HCT116 (cell line): ENCODE data around the gene YBX1. TPM values are rescaled to one million over a fixed set of nuclear protein-coding genes. Genes with fewer than 3 reads are reported as not detected.

ENCODE experiments used
- ATAC-seq: fragments of 200-7000 bp; cut with Tn5 transposase; 2 replicates; pipeline ENCODE4 v1.9.1; 2020; ENCODE audit warnings: mild to moderate bottlenecking, moderate library complexity
- BruUV-seq: library from RNA; stranded (reverse); fragments of 400-500 nt; replicated peaks from 2 replicates; lab custom pipeline; 2021; lab: Mats Ljungman, UMichigan
- CTCF ChIA-PET: fragments of 300-600 bp; sonication (Branson Sonifier 250); formaldehyde crosslinking; loops from one replicate; lab custom pipeline; 2021; ENCODE audit warnings: antibody characterized with exemption; lab: Charles Lee
- POLR2A ChIA-PET: fragments of 300-600, 350-600 bp; sonication (Branson Sonifier 250); formaldehyde crosslinking; loops from one replicate; lab custom pipeline; 2021; ENCODE audit warnings: antibody characterized with exemption; lab: Charles Lee
- RAD21 ChIA-PET, 2 experiments: fragments of 300-600 bp; sonication (Branson Sonifier 250); formaldehyde crosslinking; loops; one replicate each; lab custom pipeline; 2023; ENCODE audit warnings: low total read pairs in 2 of 2; ENCODE audit not compliant: uncharacterized antibody in 2 of 2, unreplicated experiment in 2 of 2, low non-redundant PET in 1 of 2; lab: Charles Lee
- DNase-seq: peaks from one replicate; pipeline ENCODE4 v3.0.0-alpha.2; 2010; ENCODE audit warnings: low read depth, low spot score
- H2AFZ ChIP-seq: fragments of 200-600 bp; shearing (Covaris generic), sonication (generic); 2 replicates; pipeline ENCODE4 v1.6.1; 2017; ENCODE audit warnings: low read depth, mixed run types, mixed read lengths, antibody characterized with exemption, low read length; ENCODE audit not compliant: poor library complexity, severe bottlenecking
- H3K27ac ChIP-seq: 2 replicates; pipeline ENCODE4 v1.5.1; 2012; ENCODE audit warnings: low read depth, low read length
- H3K27me3 ChIP-seq: fragments of 200-600 bp; sonication (generic); 2 replicates; pipeline ENCODE4 v1.6.1; 2016; ENCODE audit warnings: mixed run types, low read length, mixed read lengths; ENCODE audit not compliant: insufficient read depth
- H3K36me3 ChIP-seq, 2 experiments: fragments of 200-500 bp in 1 of 2; fragments of 200-600 bp in 1 of 2; sonication (Bioruptor generic) in 1 of 2; sonication (generic) in 1 of 2; 2 replicates each; pipeline versions ENCODE4 v1.5.1 to v1.6.1; 2014 to 2016; ENCODE audit warnings: low read length in 2 of 2, inconsistent platforms in 1 of 2, mixed read lengths in 1 of 2, mixed run types in 1 of 2; ENCODE audit not compliant: insufficient read depth in 2 of 2, control insufficient read depth in 1 of 2
- H3K4me1 ChIP-seq, 2 experiments: fragments of 200-600 bp in 1 of 2; sonication (generic) in 1 of 2; 2 replicates each; pipeline versions ENCODE4 v1.5.1 to v1.6.1; 2012 to 2017; ENCODE audit warnings: low read length in 2 of 2, inconsistent platforms in 1 of 2, mild to moderate bottlenecking in 1 of 2, mixed read lengths in 1 of 2, mixed run types in 1 of 2, moderate library complexity in 1 of 2; ENCODE audit not compliant: insufficient read depth in 2 of 2, control insufficient read depth in 1 of 2
- H3K4me2 ChIP-seq: fragments of 200-600 bp; sonication (generic); 2 replicates; pipeline ENCODE4 v1.6.1; 2017; ENCODE audit warnings: mixed run types, low read length, mixed read lengths
- H3K4me3 ChIP-seq, 2 experiments: fragments of 200-600 bp in 1 of 2; sonication (generic) in 1 of 2; replicated peaks in 1 of 2; 2 replicates each; pipeline ENCODE4 v1.5.1; 2011 to 2016; ENCODE audit warnings: low read length in 2 of 2, control low read depth in 1 of 2, low read depth in 1 of 2, mild to moderate bottlenecking in 1 of 2, mixed read lengths in 1 of 2, mixed run types in 1 of 2
- H3K79me2 ChIP-seq: fragments of 200-600 bp; sonication (generic); 2 replicates; pipeline ENCODE4 v1.6.1; 2017; ENCODE audit warnings: mild to moderate bottlenecking, mixed run types, low read length, moderate library complexity, mixed read lengths; ENCODE audit not compliant: insufficient read depth
- H3K9ac ChIP-seq: fragments of 200-600 bp; sonication (generic); 2 replicates; pipeline ENCODE4 v1.6.1; 2016; ENCODE audit warnings: low read length, mixed read lengths
- H3K9me2 ChIP-seq: fragments of 200-600 bp; sonication (generic), shearing (Covaris generic); 2 replicates; pipeline ENCODE4 v1.6.1; 2017; ENCODE audit warnings: mixed run types, mild to moderate bottlenecking, moderate library complexity; ENCODE audit not compliant: insufficient read depth
- H3K9me3 ChIP-seq, 2 experiments: fragments of 200-500 bp in 1 of 2; fragments of 200-600 bp in 1 of 2; sonication (Bioruptor generic) in 1 of 2; sonication (generic) in 1 of 2; 2 replicates each; pipeline ENCODE4 v1.6.1; 2014 to 2017; ENCODE audit warnings: low read length in 2 of 2, mixed read lengths in 2 of 2, inconsistent platforms in 1 of 2, low read depth in 1 of 2, mild to moderate bottlenecking in 1 of 2, mixed run types in 1 of 2, moderate library complexity in 1 of 2; ENCODE audit not compliant: control insufficient read depth in 1 of 2, insufficient read depth in 1 of 2
- H4K20me1 ChIP-seq: fragments of 200-600 bp; sonication (generic), shearing (Covaris generic); 2 replicates; pipeline ENCODE4 v1.6.1; 2017; ENCODE audit warnings: mixed run types, mild to moderate bottlenecking, moderate library complexity; ENCODE audit not compliant: insufficient read depth
- ATF3 ChIP-seq: IDR thresholded peaks from 2 replicates; pipeline ENCODE4 v1.6.1; 2012
- CBX3 ChIP-seq: IDR thresholded peaks from 2 replicates; pipeline ENCODE4 v1.6.1; 2012; ENCODE audit warnings: low read depth
- CTCF ChIP-seq, 3 experiments: fragments of 200-600 bp in 1 of 3; sonication (generic) in 1 of 3; IDR thresholded peaks in 2 of 3; conservative IDR thresholded peaks in 1 of 3; 2 replicates each; pipeline ENCODE4 v1.5.1; 2012 to 2017; ENCODE audit warnings: low read depth in 2 of 3, low read length in 2 of 3, antibody characterized with exemption in 1 of 3, borderline replicate concordance in 1 of 3, control low read depth in 1 of 3, mild to moderate bottlenecking in 1 of 3, mixed read lengths in 1 of 3, mixed run types in 1 of 3, moderate library complexity in 1 of 3; ENCODE audit not compliant: insufficient read depth in 1 of 3
- ELF1 ChIP-seq: IDR thresholded peaks from 2 replicates; pipeline ENCODE4 v1.6.1; 2012; ENCODE audit warnings: low read depth, borderline replicate concordance
- EZH2 ChIP-seq: fragments of 200-600 bp; sonication (generic); IDR thresholded peaks from 2 replicates; pipeline ENCODE4 v1.6.1; 2017; ENCODE audit warnings: antibody characterized with exemption, mixed run types
- EZH2phosphoT487 ChIP-seq: fragments of 200-600 bp; IDR thresholded peaks from 2 replicates; pipeline ENCODE4 v1.6.1; 2018; ENCODE audit warnings: antibody characterized with exemption, borderline replicate concordance
- FOSL1 ChIP-seq: IDR thresholded peaks from 2 replicates; pipeline ENCODE4 v1.6.1; 2012; ENCODE audit warnings: low read depth
- JUND ChIP-seq: IDR thresholded peaks from 2 replicates; pipeline ENCODE4 v1.6.1; 2012
- POLR2A ChIP-seq: IDR thresholded peaks from 2 replicates; pipeline ENCODE4 v1.7.0; 2011; ENCODE audit warnings: borderline replicate concordance; ENCODE audit not compliant: insufficient read depth, insufficient read length; ENCODE audit errors: extremely low read depth
- RAD21 ChIP-seq: IDR thresholded peaks from 2 replicates; pipeline ENCODE4 v1.6.1; 2012; ENCODE audit warnings: low read depth, mild to moderate bottlenecking
- REST ChIP-seq: IDR thresholded peaks from 2 replicates; pipeline ENCODE4 v1.6.1; 2012; ENCODE audit warnings: low read depth
- SIN3A ChIP-seq: IDR thresholded peaks from 2 replicates; pipeline ENCODE4 v1.6.1; 2012; ENCODE audit warnings: low read depth
- SP1 ChIP-seq: IDR thresholded peaks from 2 replicates; pipeline ENCODE4 v1.6.1; 2012; ENCODE audit warnings: low read depth
- SRF ChIP-seq: IDR thresholded peaks from 2 replicates; pipeline ENCODE4 v1.6.1; 2012; ENCODE audit warnings: low read depth
- ZBTB33 ChIP-seq: IDR thresholded peaks from 2 replicates; pipeline ENCODE4 v1.6.1; 2011; ENCODE audit warnings: mild to moderate bottlenecking, low read length, moderate library complexity; ENCODE audit not compliant: insufficient replicate concordance; ENCODE audit errors: extremely low read depth
- ZFX ChIP-seq: fragments of 450-650 bp; IDR thresholded peaks from 2 replicates; pipeline ENCODE4 v1.6.1; 2017
- ZNF274 ChIP-seq: fragments of 200-500 bp; sonication (Bioruptor generic); IDR thresholded peaks from 2 replicates; pipeline ENCODE4 v1.6.1; 2014; ENCODE audit warnings: mild to moderate bottlenecking, low read depth, low read length, inconsistent platforms
- intact Hi-C: fragments of 100-400 bp; cut with micrococcal nuclease; formaldehyde crosslinking; loops from 2 replicates; pipeline ENCODE4 v1.10.0; 2022
- total RNA-seq: library from RNA; stranded (reverse); gene quantifications from one replicate; pipeline ENCODE4 v1.2.1, GENCODE V29; 2021; ENCODE audit not compliant: unreplicated experiment

Gene YBX1
- total RNA-seq, 1 experiment from 2014 or later = 1,009 TPM

- H3K4me1 ChIP-seq = 0 out of 4 replicates have a peak, but pooled peaks cover 0 to 5% of the 10 kb centered on the region in 2 experiments
- H3K27ac ChIP-seq = no peak overlapping the region
- ATAC-seq (no peak), DNase-seq (no peak)
- H3K9me3 ChIP-seq = no peaks in the 10 kb centered on the region
- H2AFZ ChIP-seq = no peak overlapping the region
- H4K20me1 ChIP-seq = no peaks in the 10 kb centered on the region
- ChIA-PET CTCF (interaction anchor here (1.0 kb wide), 1 partner anchor 14 kb away, joined by 3 read pairs; the partner anchor contains the start of genes C1orf50 and P3H1), RAD21 (no interaction called here), POLR2A (interaction anchor here (0.5 kb wide), 1 partner anchor 7 kb away, joined by 3 read pairs; no protein-coding TSS in a partner anchor)
- peaks cover 14 to 42% of the 10 kb centered on the region in 2 experiments; a peak in 3 of 4 replicates for H3K36me3 ChIP-seq
- no peaks in the 10 kb centered on the region for H3K79me2 ChIP-seq
- no TSS peak for BruUV-seq
- no peak overlapping the region for H3K4me2 ChIP-seq
- TF ChIP-seq ATF3 = no peak
- no peak for TF ChIP-seq CTCF (IDR thresholded peaks at IDR 0.05 in 2 of 3, conservative IDR thresholded peaks at IDR 0.05 in 1 of 3; ENCODE audit: borderline replicate concordance in 1 of 3, insufficient read depth in 1 of 3, low read depth in 2 of 3, low read length in 2 of 3)
- no peak for TF ChIP-seq ZBTB33
- TF ChIP-seq JUND = no peak
- no peak for TF ChIP-seq EZH2
- TF ChIP-seq REST = no peak
- TF ChIP-seq FOSL1 = no peak
- TF ChIP-seq RAD21 = no peak
- no peak for TF ChIP-seq ZFX
- no peak for TF ChIP-seq EZH2phosphoT487
- no peak for TF ChIP-seq ELF1
- no peak for TF ChIP-seq SRF
- TF ChIP-seq ZNF274 = no peak
- no peak for TF ChIP-seq SP1
- no peak for TF ChIP-seq CBX3
- TF ChIP-seq POLR2A = no peak
- no peak for TF ChIP-seq SIN3A
- intact Hi-C loops = no loop called here
- no peaks in the 10 kb centered on the region for H3K27me3 ChIP-seq
- no peak overlapping the region for H3K9ac ChIP-seq
- no peak overlapping the region for H3K4me3 ChIP-seq
- no peaks in the 10 kb centered on the region for H3K9me2 ChIP-seq
Observed at GRCh38 chr1:42753070-42753469, 70.9 kb downstream of the YBX1 start.
